Measurements from ENCODE around the gene PTPN21. TPM values are rescaled to one million over a fixed set of nuclear protein-coding genes. Genes with fewer than 3 reads are reported as not detected.
A peak's percentile ranks its signal among the peaks of the same experiment; 100 is the strongest.

PTPN21 gene
- total and polyA plus RNA-seq, 8 donors: 5.0 to 13.6 (median 10.5) TPM

GRCh38 chr14:88546621-88547385 is 8.0 kb downstream of the PTPN21 start:
- 41 to 42% methylated on average over 4 of the region's 4 CpGs for WGBS, 2 donors
- TF ChIP-seq, protein P1, sequence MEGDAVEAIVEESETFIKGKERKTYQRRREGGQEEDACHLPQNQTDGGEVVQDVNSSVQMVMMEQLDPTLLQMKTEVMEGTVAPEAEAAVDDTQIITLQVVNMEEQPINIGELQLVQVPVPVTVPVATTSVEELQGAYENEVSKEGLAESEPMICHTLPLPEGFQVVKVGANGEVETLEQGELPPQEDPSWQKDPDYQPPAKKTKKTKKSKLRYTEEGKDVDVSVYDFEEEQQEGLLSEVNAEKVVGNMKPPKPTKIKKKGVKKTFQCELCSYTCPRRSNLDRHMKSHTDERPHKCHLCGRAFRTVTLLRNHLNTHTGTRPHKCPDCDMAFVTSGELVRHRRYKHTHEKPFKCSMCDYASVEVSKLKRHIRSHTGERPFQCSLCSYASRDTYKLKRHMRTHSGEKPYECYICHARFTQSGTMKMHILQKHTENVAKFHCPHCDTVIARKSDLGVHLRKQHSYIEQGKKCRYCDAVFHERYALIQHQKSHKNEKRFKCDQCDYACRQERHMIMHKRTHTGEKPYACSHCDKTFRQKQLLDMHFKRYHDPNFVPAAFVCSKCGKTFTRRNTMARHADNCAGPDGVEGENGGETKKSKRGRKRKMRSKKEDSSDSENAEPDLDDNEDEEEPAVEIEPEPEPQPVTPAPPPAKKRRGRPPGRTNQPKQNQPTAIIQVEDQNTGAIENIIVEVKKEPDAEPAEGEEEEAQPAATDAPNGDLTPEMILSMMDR (IDR thresholded peaks at IDR 0.05): no peak
- Histone ChIP-seq H3K27ac (peak overlapping the region in 1 of 4 donors; percentile 18), H3K9me3 (no peaks in the 10 kb centered on the region), H3K27me3 (no peaks in the 10 kb centered on the region), H3K4me1 (peaks cover 3 to 19% (median 11%) of the 10 kb centered on the region in 3 donors), H3K4me3 (no peak overlapping the region), H3K36me3 (peaks cover 0 to 20% (median 0%) of the 10 kb centered on the region in 3 donors)
- no peak for DNase-seq
- no peak for ATAC-seq
- FAIRE-seq: no peak
- intact Hi-C loops (cut with DNase I): no loop called here

- TF ChIP-seq, protein P1 (IDR thresholded peaks at IDR 0.05): no peak
- H3K4me3 ChIP-seq: no peak overlapping the region
- H3K36me3 ChIP-seq: peaks cover 0 to 20% (median 0%) of the 10 kb centered on the region in 3 donors
- no peak for ATAC-seq
- intact Hi-C loops (cut with DNase I): no loop called here
- H3K4me1 ChIP-seq: peaks cover 3 to 11% (median 10%) of the 10 kb centered on the region in 3 donors
- DNase-seq: no peak
- 92 to 95% methylated on average over 3 of the region's 3 CpGs for WGBS, 2 donors
- no peaks in the 10 kb centered on the region for H3K9me3 ChIP-seq
- no peak overlapping the region for H3K27ac ChIP-seq
- no peak for FAIRE-seq
- H3K27me3 ChIP-seq: no peaks in the 10 kb centered on the region
Measured at GRCh38 chr14:88545256-88545655, 9.6 kb downstream of the PTPN21 start.

GRCh38 chr14:88542857-88543795 is 11.7 kb downstream of the PTPN21 start:
- peaks cover 3 to 11% (median 10%) of the 10 kb centered on the region in 3 donors for H3K4me1 ChIP-seq
- no peaks in the 10 kb centered on the region for H3K9me3 ChIP-seq
- H3K27ac ChIP-seq: no peak overlapping the region
- no peak for FAIRE-seq
- H3K27me3 ChIP-seq: no peaks in the 10 kb centered on the region
- no peak for DNase-seq
- H3K36me3 ChIP-seq: peaks cover 0 to 6% (median 0%) of the 10 kb centered on the region in 3 donors
- TF ChIP-seq, protein P1 (IDR thresholded peaks at IDR 0.05): no peak
- no peak overlapping the region for H3K4me3 ChIP-seq
- ATAC-seq: peak in 2 of 4 donors; percentile 52 to 69
- intact Hi-C loops (cut with DNase I): no loop called here
- 78 to 83% methylated on average over 6 of the region's 6 CpGs for WGBS, 2 donors

- Histone ChIP-seq H3K9me3 (no peaks in the 10 kb centered on the region), H3K4me1 (peaks cover 3 to 15% (median 14%) of the 10 kb centered on the region in 3 donors), H3K4me3 (no peak overlapping the region), H3K36me3 (peaks cover 0 to 6% (median 0%) of the 10 kb centered on the region in 3 donors), H3K27ac (no peak overlapping the region), H3K27me3 (no peaks in the 10 kb centered on the region)
- FAIRE-seq (no peak), ATAC-seq (no peak), DNase-seq (no peak)
- intact Hi-C loops (cut with DNase I): no loop called here
- TF ChIP-seq, protein P1 (IDR thresholded peaks at IDR 0.05): no peak
- WGBS, 2 donors: 96 to 98% methylated on average over 1 of the region's 1 CpG
Measured at GRCh38 chr14:88541324-88541723, 13.5 kb downstream of the PTPN21 start.
